Mucosa of rectum (tissue), 2 donors: ENCODE measurements around the gene LPCAT3.
"Not testable (repeated sequence)": the region's sequence is repeated elsewhere in the genome, so short reads cannot be mapped to it uniquely, and the experiment has no call there.

Experiments
- H3K27ac ChIP-seq, 2 donors: one replicate each; pipeline ENCODE4 v1.7.0; 2013; ENCODE audit warnings: inconsistent platforms in 2 of 2, low read depth in 2 of 2, low read length in 2 of 2
- H3K27me3 ChIP-seq, 2 donors: one replicate each; pipeline ENCODE4 v1.7.0; 2013; ENCODE audit warnings: low read length in 2 of 2; ENCODE audit not compliant: control insufficient read depth in 2 of 2, insufficient read depth in 2 of 2
- H3K36me3 ChIP-seq, 2 donors: one replicate each; pipeline ENCODE4 v1.7.0; 2013; ENCODE audit warnings: low read length in 2 of 2; ENCODE audit not compliant: control insufficient read depth in 2 of 2, insufficient read depth in 2 of 2
- H3K4me1 ChIP-seq, 2 donors: one replicate each; pipeline ENCODE4 v1.7.0; 2013; ENCODE audit warnings: low read length in 2 of 2, mild to moderate bottlenecking in 1 of 2; ENCODE audit not compliant: control insufficient read depth in 2 of 2, insufficient read depth in 2 of 2
- H3K4me3 ChIP-seq, 2 donors: one replicate each; pipeline ENCODE4 v1.7.0; 2013; ENCODE audit warnings: low read length in 2 of 2
- H3K9ac ChIP-seq, 2 donors: one replicate each; pipeline ENCODE4 v1.7.0; 2013; ENCODE audit warnings: low read length in 2 of 2, low read depth in 1 of 2, mild to moderate bottlenecking in 1 of 2
- H3K9me3 ChIP-seq, 2 donors: one replicate each; pipeline ENCODE4 v1.7.0; 2013; ENCODE audit warnings: low read length in 2 of 2; ENCODE audit not compliant: control insufficient read depth in 2 of 2
- donor health status: healthy.
- donor health status: Normal muscosa, but diverticular disease.

The LPCAT3 gene

DNA sequence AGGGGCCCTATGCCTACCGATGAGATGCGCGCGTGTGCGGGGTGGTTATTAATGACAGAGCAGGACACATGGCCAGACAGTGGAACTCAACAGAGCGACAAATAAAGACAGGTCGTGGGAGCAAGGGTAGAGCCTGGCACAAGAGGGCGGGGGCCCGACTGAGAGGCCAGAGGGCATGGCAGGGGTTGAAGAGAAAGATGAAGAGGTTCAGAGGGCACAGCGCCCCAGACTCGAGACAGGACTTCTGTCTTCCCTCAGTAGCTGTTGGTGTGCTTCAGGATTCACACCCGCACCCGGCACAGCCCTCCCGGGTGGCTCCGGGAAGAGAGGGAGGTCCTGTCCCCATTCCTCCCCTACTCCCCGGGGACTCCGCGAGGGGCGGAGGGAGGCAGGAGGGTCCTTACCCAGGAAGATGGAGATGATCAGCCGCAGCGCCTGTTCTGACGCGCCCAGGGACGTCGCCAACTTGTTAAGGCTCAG, 366 bp downstream of the LPCAT3 start:
- H3K4me3 ChIP-seq = peak overlapping the region; percentile 95 to 97
- H3K27me3 ChIP-seq = no peaks in the 10 kb centered on the region
- no peaks in the 10 kb centered on the region for H3K9me3 ChIP-seq
- H3K4me1 ChIP-seq = peaks cover 12 to 15% of the 10 kb centered on the region in 2 donors
- peak overlapping the region; percentile 89 to 93 for H3K27ac ChIP-seq
- H3K9ac ChIP-seq = peak overlapping the region; percentile 85 to 91
- H3K36me3 ChIP-seq = peaks cover 7% of the 10 kb centered on the region in 2 donors

DNA sequence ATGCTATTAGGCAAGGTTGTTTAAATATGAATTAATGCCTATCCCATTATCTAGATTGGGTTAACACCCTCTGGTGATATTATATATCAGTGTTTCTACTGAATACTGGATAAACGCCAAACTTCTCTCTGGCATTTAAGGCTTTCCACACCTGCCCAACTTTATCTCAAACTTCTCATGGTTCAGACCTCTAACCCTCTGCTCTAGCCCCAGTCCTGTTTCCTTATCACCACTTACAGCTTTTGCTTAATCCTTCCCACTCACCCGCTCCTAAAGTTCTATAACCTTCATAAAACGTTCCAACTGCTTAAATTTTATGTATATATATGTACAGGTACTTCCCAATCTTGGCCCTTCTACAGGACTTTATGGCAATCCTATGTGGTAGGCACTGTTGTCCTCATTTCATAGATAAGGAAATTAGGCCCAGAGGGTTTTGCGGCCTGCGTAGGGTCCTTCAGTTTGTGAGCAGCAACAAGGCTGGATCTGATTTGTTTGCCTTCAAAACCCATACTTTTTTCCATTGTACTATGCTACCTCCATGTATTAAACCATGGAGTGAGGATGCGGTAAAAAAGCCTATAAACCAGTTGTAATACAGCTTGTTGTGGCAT, 1.2 kb downstream of the LPCAT3 start:
- Histone ChIP-seq H3K9me3 (no peaks in the 10 kb centered on the region), H3K9ac (peak overlapping the region; percentile 9 to 91), H3K4me3 (peak overlapping the region; percentile 95 to 97), H3K36me3 (peaks cover 7 to 11% of the 10 kb centered on the region in 2 donors), H3K4me1 (peaks cover 12 to 15% of the 10 kb centered on the region in 2 donors), H3K27me3 (no peaks in the 10 kb centered on the region), H3K27ac (peak overlapping the region; percentile 89 to 93)

GRCh38 chr12:7015555-7016370, 2.5 kb downstream of the LPCAT3 start:
- no peaks in the 10 kb centered on the region for H3K9me3 ChIP-seq
- peak overlapping the region in 1 of 2 donors; percentile 7 for H3K4me3 ChIP-seq
- no peak overlapping the region for H3K27ac ChIP-seq
- peak overlapping the region in 1 of 2 donors; percentile 5 for H3K9ac ChIP-seq
- H3K36me3 ChIP-seq = peaks cover 7 to 11% of the 10 kb centered on the region in 2 donors
- peaks cover 12 to 15% of the 10 kb centered on the region in 2 donors for H3K4me1 ChIP-seq
- H3K27me3 ChIP-seq = no peaks in the 10 kb centered on the region

DNA sequence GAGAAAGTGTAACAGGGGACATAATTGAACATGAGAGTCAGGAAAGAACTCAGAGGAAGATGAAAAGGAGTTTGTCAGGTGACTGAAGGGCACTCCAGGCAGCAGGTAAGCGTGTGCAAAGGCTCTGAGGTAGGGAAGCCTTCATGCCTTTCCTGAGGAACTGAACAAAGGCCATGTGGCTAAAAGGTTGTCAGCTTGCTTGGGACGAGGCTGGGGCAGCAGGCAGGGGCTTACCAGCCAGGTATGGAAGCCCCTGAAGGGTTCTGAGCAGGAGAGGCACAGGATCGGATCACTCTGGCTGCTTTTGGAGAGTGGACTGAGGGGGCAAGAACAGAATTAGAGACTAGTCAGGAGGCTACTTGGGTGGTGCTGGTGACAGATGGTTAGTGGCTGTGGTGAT, 5.2 kb downstream of the LPCAT3 start:
- Histone ChIP-seq H3K4me1 (peaks cover 8 to 15% of the 10 kb centered on the region in 2 donors), H3K36me3 (peaks cover 7 to 14% of the 10 kb centered on the region in 2 donors), H3K4me3 (no peak overlapping the region), H3K9me3 (no peaks in the 10 kb centered on the region), H3K27me3 (no peaks in the 10 kb centered on the region), H3K27ac (no peak overlapping the region), H3K9ac (no peak overlapping the region)

DNA sequence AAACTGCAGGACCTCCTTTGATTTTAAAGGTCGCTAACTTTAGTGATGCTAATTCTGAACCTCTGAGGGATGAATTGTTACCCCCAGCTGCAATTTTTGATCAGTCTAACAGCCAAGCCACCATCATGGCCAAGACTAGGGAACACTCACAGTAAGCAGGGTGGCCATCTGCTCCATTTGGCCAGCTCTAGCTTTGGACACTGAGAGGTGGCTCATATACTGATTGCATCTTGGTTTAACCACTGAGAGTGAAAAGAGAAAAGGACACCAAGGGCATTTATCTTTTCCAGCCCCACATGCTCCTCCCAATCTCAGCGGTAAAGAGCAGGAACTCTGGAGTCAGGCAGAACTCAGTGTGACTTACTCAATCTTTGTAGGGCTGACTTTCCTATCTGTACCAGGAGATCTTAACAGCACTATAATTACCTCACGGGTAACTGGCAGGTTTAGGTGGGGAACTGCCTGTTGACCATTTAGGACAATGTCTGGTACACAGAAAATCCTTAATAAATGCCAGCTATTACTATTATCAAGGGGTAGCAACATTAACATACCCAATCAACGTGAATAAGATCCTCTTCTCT, 6.2 kb downstream of the LPCAT3 start:
- Histone ChIP-seq H3K4me1 (peaks cover 2 to 14% of the 10 kb centered on the region in 2 donors), H3K36me3 (peaks cover 7 to 14% of the 10 kb centered on the region in 2 donors), H3K4me3 (no peak overlapping the region), H3K9me3 (no peaks in the 10 kb centered on the region), H3K27ac (no peak overlapping the region), H3K27me3 (no peaks in the 10 kb centered on the region), H3K9ac (no peak overlapping the region)

GRCh38 chr12:7011398-7011797, 6.9 kb downstream of the LPCAT3 start:
- not testable (repeated sequence) for H3K27ac ChIP-seq, H3K27me3 ChIP-seq, H3K9ac ChIP-seq, H3K4me3 ChIP-seq, H3K4me1 ChIP-seq, H3K9me3 ChIP-seq
- H3K36me3 ChIP-seq = peaks cover 7 to 14% of the 10 kb centered on the region in 2 donors

GRCh38 chr12:7009512-7009911, 8.8 kb downstream of the LPCAT3 start:
- H3K4me3 ChIP-seq = no peak overlapping the region
- no peaks in the 10 kb centered on the region for H3K4me1 ChIP-seq
- no peak overlapping the region for H3K27ac ChIP-seq
- peaks cover 7 to 14% of the 10 kb centered on the region in 2 donors for H3K36me3 ChIP-seq
- H3K27me3 ChIP-seq = no peaks in the 10 kb centered on the region
- H3K9me3 ChIP-seq = no peaks in the 10 kb centered on the region
- H3K9ac ChIP-seq = no peak overlapping the region

DNA sequence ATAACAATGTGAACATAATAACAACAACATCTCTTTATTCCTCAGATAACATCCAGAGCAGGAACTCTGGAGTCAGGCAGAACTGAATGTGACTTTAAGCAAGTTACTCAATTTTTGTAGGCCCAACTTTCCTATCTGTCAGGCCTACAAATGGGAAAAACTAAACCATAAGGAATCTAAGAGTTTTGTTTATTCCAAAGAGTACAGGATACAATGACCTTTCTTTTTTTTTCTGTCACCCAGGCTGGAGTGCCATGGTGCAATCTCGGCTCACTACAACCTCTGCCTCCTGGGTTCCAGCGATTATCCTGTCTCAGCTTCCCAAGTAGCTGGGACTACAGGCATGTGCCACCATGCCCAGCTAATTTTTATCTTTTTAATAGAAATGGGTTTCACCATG, 9.4 kb downstream of the LPCAT3 start:
- Histone ChIP-seq H3K27me3 (no peaks in the 10 kb centered on the region), H3K9me3 (no peaks in the 10 kb centered on the region), H3K36me3 (peaks cover 6 to 14% of the 10 kb centered on the region in 2 donors), H3K4me3 (no peak overlapping the region), H3K27ac (no peak overlapping the region), H3K9ac (no peak overlapping the region), H3K4me1 (no peaks in the 10 kb centered on the region)

- Histone ChIP-seq H3K36me3 (peaks cover 2 to 4% of the 10 kb centered on the region in 2 donors), H3K27me3 (no peaks in the 10 kb centered on the region), H3K9me3 (no peaks in the 10 kb centered on the region), H3K27ac (no peak overlapping the region), H3K4me1 (no peaks in the 10 kb centered on the region), H3K9ac (no peak overlapping the region), H3K4me3 (no peak overlapping the region)
These were observed 11.6 kb downstream of the LPCAT3 start for GRCh38 chr12:7006639-7007038.

GRCh38 chr12:7005311-7005710, 13.0 kb downstream of the LPCAT3 start:
- Histone ChIP-seq H3K4me3 (no peak overlapping the region), H3K36me3 (peaks cover 2 to 5% of the 10 kb centered on the region in 2 donors), H3K4me1 (no peaks in the 10 kb centered on the region), H3K27ac (no peak overlapping the region), H3K9ac (no peak overlapping the region), H3K27me3 (no peaks in the 10 kb centered on the region), H3K9me3 (no peaks in the 10 kb centered on the region)
